ENCODE results near the gene SORCS2.
"Not testable (repeated sequence)": the region's sequence is repeated elsewhere in the genome, so short reads cannot be mapped to it uniquely, and the experiment has no call there.

The SORCS2 gene

DNA sequence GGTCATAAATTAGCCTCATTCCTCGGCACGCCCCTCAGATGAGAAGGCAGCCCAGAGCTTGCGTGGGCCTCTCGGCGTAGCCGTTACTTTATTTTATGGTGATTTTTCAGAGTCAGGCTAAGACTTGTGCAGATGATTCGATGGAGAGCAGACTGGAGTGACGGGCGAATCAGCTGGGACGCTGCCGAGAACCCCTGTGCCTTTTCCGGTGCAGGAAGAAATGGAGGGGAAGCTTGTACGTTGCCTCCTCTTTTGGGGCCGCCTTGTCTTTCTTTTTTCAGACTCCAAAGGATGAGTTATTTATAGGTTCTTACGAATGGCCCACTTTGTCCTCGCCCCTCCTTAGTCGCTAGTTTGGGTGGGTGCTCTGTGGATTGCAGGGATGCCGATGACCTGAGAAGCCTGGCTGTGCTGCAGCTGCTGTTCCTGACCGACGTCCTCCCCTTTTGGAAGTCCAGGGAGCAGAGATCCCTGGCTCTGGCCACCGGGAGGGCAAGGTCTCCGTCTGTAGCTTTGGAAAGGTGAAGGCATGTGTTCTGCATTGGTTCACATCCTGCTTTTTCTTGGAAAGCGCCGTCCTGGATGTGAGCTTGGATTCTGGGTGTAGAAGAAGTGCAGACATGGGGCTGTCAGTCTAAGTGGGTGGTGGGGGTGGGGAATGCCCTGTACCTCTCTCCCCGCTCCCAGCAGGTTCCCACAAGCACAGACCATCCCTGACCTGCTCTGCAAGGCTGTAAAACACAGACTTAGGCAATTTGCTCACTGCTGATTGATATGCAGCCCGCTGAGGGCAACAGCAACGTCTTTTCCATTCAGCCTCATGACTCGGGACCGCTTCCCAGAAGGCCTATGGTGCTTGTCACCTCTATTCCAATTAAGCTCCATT is 9.3 kb downstream of the SORCS2 start:
- ATAC-seq, result no peak

DNA sequence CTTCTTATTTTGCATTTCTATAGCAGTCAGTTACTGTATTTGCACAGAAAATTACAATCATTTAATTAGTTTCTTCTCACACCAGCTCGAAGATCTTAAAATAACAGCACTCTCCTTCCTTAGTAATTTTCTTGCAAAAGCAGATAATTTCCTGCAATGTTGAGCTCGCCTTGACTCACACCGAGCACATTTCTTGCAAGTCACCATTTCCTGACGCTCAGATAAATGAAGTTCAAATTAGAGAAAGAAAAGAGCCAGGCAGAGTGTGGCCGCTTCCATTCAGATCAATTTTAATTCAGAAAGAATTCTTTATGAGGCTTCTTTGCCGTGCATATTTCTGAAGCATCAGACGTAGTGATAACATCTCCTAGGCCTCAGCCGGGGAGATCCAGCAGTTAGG is 10.1 kb downstream of the SORCS2 start:
- no peak for ATAC-seq

DNA sequence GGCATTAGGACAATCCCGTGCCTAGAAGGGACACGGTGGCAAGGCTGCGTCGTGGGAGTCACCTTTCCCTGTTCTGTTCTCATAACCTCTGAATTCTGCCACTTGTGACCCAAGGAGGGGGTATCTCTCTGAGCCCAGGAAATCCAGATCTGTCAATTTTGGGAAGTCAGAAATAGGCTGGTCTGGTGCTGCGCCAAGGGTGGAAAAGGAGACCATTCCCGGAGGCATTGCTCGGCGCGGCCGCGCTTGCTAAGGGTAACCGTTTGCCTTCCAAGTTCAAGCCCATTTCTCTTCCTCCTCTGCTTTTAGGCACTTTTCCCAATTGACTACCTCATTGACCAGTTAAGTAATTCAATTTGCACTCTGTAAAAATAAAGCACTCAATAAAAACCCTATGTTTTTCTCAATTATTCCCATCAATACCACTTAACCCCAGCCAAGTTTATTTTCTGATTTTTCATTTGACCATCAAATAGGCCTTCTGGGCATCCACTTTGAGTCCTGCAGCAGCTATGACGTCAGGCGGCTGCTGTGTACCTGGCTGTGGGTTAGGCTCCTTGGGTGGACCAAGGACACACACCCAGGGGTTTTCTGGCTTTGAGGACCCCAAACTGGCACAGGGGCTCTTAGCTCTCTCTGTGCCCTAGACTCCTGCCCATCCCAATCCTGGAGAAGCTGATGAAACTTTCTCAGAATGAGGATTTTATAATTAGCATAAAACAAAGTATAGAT is 12.5 kb downstream of the SORCS2 start:
- ATAC-seq, result no peak

DNA sequence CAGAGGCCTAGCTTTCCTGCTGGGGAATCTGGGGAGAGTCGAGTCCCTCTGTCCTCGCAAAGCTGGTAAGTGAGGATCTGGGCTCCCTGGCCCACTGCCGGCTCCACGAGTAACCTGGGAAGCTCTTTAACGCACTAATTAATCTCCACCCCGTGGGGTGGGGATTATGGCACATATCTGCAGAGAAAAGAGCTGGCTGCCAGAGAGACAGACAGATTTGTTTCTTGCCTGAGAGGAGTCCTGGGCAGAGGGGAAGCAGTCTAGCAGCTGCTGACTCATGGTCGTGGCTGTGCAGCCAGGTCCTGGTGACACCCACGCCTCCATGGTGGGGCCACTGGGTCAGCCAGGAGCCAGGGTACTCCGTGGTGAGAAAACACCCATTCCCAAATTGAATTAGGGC is 14.0 kb downstream of the SORCS2 start:
- ATAC-seq, result no peak

DNA sequence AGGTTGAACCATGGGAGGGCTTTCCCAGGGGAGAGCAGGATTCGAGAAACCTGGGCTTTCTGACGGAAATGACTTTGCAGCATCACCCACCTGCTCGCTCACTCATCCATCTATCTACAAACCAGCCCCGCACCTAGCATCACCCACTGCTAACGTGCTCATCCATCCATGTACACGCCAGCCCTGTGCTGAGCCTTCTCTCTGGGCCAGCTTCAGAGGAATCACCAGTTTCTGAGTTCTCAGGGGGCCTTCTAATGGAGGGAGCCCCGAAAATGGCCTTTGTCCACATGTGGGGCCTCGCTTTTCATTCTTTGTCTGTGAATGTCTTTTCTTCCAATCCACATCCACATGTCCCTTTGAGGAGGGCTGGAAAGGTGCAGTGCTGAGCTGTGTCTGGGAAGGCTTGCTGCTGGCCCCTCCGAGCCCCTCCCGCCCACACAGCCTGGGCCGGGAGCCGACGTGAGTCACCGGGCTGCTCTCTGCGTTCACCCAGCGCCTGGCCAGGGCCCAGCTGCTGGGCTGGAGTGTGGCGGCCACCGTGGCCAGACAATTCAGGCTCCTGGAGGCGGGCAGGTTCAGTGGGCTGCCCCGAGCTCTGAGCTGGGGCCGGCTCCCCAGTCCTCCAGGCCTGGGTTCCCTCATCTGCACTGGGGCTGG is 14.7 kb downstream of the SORCS2 start:
- no peak for ATAC-seq

DNA sequence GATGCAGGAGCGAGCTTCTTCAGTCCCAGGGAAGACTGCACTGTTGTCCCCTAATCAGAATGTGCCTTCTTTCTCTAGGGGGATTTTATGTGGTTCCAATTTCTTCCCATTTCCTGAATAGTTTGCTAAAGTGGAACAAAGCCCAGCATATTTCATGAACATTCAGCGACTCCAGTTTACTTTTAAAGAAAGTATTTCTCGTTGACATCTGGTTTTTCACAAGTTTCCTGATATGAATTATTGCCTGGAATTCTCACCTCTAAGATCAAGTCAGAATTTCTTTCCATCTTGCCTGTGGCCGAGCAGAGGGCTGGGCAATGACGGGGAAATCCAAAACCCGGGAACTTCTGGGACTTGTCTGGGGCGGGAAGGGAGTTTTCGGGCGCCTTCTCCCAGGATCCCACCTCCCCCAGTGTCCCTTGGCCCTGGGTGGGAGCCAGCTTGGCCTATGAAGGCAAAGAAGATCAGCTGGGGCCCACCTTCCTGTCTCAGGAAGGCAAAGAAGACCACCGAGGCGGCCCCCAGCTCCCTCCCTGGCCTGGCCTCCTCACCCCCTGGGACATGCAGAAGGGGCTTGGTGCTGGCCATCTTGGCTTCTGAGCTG is 15.4 kb downstream of the SORCS2 start:
- no peak for ATAC-seq

DNA sequence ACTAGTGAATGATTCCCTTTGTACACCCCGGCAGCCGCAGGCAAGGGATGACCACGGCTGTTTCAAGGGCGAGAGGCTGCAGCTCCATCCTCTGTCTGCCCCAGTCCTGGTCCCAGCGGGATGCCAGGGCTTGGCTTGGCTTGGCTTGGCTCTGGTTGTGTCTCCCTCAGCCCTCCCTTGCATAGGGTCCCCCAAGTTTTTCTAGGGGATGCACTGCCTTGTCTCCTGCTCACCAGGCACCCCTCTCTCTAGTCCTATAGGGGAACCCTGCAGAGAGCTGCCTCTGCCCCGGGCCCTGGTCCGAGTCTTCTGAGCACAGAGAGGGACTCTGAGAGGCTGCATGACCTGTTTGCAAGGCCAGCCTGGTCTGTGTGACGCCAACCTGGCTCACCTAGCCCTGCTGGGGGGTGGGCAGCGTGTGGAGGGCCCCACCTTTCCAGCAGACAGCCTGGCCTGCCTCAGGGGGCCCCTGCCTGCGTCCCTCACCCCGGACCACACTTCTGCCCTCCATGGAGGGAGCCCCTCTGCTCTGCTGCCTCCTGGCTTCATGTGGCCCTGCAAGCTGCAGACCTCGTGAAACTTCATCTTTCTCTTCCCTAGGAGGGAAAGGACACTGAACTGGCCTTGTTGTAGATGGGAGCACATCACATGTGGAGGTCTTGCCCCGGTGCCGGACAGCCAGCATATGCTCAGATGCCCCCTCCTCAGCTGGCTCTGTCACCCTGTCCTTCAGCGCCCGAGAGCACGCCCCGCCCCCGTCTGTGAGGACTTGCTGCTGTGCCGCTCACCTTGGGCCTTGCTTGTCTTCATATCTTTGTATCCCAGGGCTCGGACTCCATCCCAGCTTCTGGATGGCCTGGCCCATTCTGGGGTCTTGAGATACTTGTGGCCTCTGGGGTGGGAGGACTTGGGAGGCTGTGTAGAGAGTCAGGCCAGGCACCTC is 16.4 kb downstream of the SORCS2 start:
- no peak for ATAC-seq

DNA sequence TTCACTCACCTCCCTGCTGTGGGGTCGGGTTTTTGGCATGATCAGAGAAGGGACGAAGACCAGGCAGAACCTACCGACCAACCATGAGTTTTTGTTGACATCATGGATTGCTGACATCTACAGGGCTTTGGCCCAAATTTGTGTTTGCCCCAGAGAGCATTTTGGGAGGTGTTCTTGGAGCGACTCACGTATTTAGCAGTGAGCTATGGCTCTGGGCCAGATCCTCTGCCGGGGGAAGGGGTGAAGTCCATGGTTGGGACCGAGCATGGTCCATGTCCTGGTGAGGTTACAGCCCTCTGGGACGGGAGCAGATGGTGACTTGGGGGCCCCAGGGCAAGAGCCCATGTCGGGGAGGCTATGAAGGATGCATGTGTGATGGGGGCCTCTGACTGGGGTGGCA is 17.4 kb downstream of the SORCS2 start:
- ATAC-seq, result no peak

DNA sequence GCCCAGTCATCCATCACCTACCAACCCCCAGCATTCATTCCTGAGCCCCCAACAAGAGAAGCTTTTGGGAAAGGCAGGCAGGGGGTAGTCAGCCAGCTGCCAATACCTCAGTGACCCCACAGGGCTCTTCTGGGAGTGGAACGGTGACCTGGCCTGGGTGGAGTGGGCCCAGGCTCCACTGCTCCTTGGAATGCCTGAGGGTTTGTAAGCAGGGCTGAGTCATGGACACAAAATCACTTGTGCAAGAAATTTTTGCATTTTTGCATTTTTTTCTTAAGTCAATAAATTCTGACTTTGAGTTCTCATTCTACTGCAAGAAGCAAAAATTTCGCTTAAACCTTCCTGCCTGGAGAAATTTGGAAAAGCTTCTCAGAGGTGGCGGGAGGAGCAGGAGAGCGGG is 18.5 kb downstream of the SORCS2 start:
- no peak for ATAC-seq

DNA sequence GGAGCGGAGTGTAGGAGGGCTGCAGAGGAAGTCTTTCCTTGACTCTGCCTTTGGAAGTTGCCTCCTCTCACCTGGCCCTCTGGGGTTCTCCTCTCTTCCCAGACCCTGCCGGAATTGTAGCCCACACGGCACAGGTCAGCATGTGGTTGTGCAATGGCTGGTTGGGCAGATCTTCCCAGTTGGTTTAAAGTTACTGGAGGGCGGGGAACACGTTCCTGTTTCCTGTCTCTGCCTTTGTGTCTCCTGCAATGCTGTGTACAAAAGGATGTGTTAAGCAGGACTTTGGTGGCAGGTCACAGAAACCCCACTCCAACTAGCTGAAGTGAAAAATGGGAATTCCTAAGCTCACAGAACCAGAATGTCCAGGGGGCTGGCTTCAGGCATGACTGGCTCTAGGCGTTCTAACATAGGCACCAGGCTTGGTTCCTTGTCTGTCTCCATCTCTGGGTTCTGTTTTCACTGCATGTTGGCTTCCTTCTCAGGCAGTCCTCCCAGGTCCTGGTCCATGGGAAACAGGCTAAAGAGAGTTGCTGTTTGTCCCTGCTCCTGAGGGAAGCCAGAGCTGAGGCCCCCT is 19.9 kb downstream of the SORCS2 start:
- no peak for ATAC-seq

DNA sequence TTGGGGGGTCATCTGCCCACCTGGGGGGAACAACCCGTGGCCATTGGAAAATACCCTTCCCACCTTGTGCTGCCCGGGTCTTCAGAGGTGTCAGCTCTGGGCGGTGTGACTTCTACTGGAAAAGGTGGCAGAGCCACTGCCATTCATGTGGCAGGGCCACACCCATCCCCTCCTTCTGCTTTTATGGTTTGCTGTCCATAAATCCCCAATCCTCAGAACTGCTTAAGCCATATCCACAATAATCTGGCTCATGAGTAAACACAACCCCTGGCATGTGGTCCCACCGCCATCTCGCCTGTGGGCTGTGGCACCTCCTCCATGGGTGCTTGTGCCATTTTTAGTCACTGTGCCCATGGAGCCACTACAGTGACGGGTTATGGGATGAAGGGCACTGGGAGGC is 20.6 kb downstream of the SORCS2 start:
- ATAC-seq, result no peak

DNA sequence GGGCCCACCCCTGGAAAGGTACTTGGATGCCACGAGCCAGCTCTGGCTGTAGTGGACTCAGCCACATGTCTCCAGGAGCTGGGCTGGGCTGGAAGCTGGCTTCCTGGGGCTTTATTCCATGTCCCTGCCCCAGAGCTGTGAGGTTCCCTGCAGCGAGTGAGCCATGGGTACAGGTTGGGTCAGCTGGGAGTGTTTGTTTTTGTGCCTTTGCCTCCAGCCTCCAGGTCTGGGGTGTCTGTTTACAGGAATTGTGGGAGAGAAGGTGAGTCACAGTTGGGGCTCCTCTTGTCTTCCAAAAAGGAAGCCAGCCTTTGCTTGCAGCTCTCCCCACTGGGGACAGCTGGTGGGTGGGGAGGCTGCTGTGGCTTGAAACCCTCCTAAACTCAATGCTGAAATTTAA is 21.5 kb downstream of the SORCS2 start:
- no peak for ATAC-seq

DNA sequence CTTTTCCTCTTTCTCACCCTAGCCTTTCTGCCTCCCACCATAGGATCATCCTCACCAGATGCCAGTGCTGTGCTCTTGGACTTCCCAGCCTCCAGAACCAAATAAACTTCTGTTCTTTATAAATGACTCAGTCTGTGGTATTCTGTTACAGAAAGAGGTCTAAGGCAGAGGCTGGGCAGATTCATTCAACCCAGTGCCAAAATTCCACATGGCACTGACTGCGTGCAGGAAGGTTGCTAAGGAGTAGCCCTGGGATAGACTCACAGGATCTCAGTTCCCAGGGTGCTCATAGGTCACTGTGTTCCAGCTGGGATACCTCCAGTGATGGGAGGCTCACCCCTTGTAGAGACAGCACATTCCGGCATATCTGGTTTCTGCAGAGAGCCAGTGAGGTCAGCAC is 22.0 kb downstream of the SORCS2 start:
- ATAC-seq, result no peak

DNA sequence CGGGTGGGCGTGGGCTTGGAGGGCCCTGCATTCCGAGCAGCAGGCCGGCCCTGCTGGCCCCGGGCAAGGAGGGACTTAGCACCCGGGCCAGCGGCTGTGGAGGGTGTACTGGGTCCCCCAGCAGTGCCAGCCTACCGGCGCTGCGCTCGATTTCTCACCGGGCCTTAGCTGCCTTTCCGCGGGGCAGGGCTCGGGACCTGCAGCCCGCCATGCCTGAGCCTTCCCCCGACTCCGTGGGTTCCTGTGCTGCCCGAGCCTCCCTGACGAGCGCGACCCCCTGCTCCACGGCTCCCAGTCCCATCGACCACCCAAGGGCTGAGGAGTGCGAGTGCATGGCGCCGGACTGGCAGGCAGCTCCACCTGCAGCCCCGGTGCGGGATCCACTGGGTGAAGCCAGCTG is 22.8 kb downstream of the SORCS2 start:
- not testable (repeated sequence) for ATAC-seq

DNA sequence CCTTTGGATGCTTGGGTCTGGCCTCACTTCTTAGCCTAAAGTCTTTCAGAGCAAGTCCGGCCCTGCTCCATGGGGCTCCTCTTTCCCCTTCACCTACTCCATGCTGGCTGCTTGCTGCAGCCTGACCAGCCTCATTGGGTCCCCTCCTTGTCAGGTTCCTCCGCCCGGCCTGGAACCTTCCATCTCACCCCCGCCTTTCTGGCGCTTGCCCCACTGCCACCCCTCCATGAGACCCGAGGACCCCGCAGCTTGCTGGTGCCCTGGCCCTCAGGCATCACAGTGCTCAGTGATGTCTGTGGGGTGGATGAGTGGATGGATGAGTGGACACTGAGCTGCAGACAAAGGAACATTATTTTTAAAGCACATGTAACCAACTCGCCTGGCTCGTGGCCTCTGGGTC is 24.7 kb downstream of the SORCS2 start:
- no peak for ATAC-seq

DNA sequence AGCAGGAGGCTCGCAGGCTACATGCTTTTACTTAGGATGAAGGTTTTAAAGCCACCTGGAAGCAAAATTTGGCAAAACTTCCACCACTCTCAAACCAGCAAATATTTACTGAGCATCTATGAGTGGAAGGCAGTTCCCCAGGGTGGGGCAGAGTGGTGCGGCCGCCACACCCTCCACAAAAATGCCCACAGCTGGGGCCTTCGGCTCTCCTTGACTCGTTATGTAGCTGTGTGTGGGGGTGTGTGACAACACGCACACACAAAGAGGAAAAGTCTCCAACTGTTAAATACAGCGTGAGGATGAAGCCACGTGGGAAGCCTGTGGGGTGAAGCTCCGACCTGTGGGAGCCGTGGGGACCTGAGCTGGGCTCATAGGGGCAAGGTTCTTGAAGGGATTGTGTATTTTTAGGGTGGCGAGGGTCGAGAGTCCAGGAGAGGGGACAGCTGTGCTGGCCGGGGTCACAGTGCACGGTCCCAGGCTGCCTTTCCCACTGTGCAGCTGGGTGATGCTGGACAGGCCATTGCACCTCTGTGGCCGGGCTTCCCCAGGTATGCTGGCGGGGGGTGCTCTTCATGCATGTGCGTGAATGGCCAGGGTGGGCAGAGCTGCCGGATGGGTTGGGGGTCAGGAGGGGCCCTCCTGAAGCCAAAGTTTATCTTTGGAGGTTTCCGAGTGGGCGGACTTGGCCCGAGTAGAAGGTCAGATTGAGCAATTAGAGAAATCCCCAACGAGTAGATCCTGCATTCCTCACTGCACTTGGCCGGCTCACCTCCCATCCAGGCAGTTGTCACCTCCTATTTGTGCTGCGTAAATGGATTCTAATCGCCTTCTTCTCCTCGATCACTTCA is 25.4 kb downstream of the SORCS2 start:
- ATAC-seq, result no peak

DNA sequence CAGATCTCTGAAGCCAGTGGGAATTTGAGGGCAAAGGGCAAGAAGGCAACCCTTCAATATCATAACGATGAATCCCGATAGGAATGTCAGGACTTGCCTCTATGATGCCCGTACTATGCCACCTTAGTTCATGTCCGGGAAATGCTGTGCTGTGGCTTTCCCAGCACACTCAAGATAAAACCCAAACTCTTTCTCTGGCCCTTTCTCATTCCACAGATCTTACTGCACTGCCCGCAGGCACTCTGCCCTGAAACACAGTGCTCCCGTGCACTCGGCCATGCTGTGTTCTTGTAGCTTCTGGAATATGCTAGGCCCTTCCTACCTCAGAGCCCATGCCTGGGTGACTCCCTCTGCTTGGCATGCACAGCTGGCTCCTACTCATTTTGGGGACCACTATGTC is 26.3 kb downstream of the SORCS2 start:
- ATAC-seq, result no peak

DNA sequence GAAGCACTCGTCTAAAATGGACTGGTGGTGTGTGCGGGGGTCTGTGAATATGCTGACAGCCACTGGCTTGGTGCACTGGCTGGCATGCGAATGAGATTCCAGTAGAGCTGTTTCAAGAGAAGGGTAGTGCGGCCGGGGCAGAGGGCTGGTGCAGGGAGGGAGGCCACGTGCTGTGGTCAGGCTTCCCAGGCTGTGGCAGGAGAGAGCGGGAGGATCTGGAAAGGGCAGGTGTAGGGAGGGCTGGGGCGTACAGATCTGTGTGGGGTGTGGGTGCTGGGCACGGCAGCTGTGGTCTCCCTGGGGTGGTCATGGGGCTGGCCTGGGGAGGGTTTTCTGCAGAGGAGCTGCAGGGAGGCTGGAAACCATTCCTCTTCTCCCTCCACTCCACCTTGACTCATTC is 30.2 kb downstream of the SORCS2 start:
- no peak for ATAC-seq

DNA sequence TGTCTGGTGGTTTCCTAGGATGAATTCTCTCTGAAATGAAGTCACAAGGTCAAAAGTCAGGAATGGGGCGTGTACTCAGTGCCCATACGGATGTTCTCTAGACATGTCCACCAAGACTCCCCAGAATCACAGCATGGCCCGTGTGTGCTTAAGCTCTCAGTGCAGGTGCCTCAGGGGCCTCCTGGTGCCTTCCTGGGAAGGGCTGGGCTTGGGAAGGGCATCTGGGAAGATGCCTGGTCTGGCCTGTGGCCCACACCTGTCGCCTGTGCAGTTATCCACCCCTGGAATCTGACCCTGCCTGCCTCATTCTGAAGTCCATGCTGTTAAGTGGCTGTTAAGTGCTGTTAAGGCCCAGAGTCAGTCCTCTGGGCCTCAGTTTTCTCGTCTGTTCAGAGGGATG is 31.2 kb downstream of the SORCS2 start:
- ATAC-seq, result no peak

DNA sequence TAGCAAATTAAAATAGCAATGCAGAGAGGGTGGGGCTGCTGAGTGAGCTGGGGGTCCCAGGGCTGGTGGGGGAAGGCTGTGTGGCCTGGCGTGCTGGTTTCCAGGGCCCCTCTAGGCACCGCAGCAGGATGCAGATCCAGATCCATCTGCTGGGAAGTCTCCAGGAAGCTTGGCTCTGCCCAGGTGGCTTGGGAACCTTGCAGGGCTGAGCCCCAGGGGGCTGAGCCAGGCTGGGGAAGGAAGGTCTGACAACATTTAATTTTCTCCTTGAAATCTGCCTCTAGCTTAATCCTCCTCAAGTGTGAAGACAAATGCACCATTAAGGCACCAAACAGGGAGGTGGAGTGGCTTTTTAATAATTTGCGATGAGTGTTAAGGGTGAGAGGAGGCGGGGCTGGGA is 31.7 kb downstream of the SORCS2 start:
- no peak for ATAC-seq
